GM21381 (cell line): ENCODE data around the gene DCDC2B.
"Not testable (repeated sequence)": the region's sequence is repeated elsewhere in the genome, so short reads cannot be mapped to it uniquely, and the experiment has no call there.

Source experiments
- ATAC-seq: cut with Tn5 transposase; IDR thresholded peaks from one replicate; pipeline ENCODE4 v1.9.1; 2021; ENCODE audit warnings: mild to moderate bottlenecking, moderate library complexity; ENCODE audit not compliant: unreplicated experiment

The DCDC2B gene

DNA sequence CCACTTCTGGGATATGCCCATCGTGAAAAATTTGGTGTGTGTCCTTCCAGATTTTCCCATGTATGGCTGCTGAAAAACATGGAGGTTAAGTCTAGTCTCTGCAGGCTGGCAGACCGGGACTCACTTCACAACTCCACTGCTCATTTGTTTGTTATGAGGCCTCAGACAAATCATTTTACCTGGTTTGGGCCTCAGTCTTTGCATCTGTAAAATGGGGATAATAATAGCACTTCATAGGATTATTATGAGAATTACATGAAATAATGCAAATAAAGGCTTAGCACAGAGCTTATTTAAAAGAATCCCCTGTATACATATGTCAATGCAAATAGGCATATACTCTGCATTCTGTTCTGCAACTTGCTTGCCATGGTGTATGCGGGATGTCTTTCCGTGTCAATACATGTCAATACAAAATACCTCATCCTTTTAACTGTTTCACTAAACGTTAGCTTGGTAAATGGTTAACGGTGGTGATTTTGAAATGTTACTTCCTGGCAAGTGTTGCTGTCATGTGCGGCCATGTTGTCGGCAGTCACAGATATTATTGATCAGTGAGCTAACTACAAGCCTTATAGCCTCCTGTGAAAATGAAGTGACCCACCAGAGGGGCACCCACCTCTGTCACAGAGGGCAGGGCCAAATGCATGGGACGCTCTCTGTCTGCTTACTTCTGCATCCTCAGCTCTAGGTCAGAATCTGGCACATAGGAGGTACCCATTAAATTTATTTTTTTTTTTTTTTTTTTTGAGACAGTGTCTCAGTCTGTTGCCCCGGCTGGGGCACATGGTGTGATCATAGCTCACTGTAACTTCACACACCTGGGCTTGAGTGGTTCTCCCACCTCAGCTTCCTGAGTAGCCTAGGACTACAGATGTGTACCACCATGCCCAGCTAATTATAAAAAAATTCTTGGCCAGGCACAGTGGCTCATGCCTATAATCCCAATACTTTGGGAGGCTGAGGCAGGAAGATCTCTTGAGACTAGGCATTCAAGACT, 46.5 kb downstream of the DCDC2B start:
- ATAC-seq, result no peak

DNA sequence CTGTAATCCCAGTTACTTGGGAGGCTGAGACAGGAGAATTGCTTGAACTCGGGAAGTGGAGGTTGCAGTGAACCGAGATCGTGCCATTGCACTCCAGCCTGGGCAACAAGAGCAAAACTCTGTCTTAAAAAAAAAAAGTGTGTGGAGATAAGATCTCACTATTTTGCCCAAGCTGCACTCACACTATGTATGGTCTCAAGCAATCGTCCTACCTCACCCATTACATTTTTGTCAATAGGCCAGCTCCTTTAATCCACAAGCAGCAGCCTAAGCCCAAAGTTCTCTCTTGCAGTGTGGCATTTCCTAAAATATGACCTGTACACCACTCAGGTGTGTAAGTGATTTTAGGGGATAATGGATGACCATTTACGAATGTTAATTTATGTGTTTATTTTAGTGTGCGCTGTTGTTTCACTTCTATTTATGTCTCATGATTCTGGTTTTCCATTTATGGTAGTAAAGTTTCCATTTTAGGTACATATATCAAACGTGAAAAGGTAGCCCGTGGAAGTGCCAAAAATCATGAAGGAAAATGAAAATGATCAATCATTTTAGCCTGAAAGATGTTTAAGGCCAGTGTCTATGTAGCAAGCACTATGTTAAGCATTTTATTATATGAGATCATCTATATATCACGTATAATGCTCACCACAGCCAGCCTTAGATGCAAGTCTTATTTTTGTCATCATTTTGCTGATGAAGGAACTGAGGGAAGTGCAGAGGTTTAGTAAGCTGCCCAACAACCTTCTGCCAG, 47.8 kb downstream of the DCDC2B start:
- no peak for ATAC-seq

GRCh38 chr1:32257227-32257508, 48.3 kb downstream of the DCDC2B start:
- ATAC-seq, result no peak

GRCh38 chr1:32263236-32263593, 54.3 kb downstream of the DCDC2B start:
- not testable (repeated sequence) for ATAC-seq

GRCh38 chr1:32263744-32264143, 54.9 kb downstream of the DCDC2B start:
- no peak for ATAC-seq
